Adrenal gland (tissue), 5 donors: ENCODE data around the gene HEPACAM.

Experiments
- CTCF ChIP-seq, 6 experiments: fragments of 450-650 bp in 4 of 6; fragments of 200-600 bp in 2 of 6; sonication (generic) in 1 of 6; IDR thresholded peaks; 1 replicate in 5 of 6; 2 replicates in 1 of 6; pipeline versions ENCODE4 v1.5.1 to v1.8.0; 2016 to 2021; ENCODE audit warnings: antibody characterized with exemption in 6 of 6, mild to moderate bottlenecking in 2 of 6, moderate library complexity in 1 of 6
- POLR2A ChIP-seq, 2 donors: fragments of 450-650 bp; IDR thresholded peaks; one replicate each; pipeline ENCODE4 v1.6.1; 2017; ENCODE audit warnings: antibody characterized with exemption in 2 of 2, mild to moderate bottlenecking in 2 of 2, moderate library complexity in 1 of 2
- donor health status: DM: no; HTN: no; CAD: no.

- TF ChIP-seq CTCF (IDR thresholded peaks at IDR 0.05) (no peak), POLR2A (IDR thresholded peaks at IDR 0.05) (no peak)
Observed at GRCh38 chr11:124893781-124894401, 42.0 kb downstream of the HEPACAM start.
